ENCODE results near the gene KIR2DL4.
"Not testable (repeated sequence)": the region's sequence is repeated elsewhere in the genome, so short reads cannot be mapped to it uniquely, and the experiment has no call there.

The KIR2DL4 gene

DNA sequence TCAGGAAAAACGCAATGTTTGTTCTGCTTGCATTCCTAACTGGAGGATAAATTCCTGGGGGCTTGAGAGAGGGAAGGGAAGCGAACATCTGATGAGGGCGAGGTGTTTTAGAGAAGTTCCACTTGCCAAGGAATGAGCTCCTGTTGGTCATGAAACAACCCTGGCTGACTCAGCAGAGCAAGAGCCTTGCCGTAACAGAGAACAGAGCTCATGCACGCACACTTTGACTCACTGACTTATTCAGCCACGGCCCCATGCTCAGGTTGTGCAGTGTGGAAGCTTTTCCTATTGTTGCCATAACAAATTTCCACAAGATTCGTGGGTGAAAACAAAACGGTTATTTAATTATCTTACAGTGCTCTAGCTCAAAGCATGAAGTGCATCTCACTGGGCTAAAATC, 39.8 kb downstream of the KIR2DL4 start:
- H3K4me1 ChIP-seq (ENCODE audit: insufficient read depth, low read length, severe bottlenecking); H3K4me2 ChIP-seq (ENCODE audit: low read length); H4K20me1 ChIP-seq (ENCODE audit: insufficient read depth, low read length); H3K9me2 ChIP-seq (ENCODE audit: low read depth, low read length); H3K27me3 ChIP-seq (ENCODE audit: insufficient read depth, low read length); H3K27ac ChIP-seq (ENCODE audit: low read depth, low read length, poor library complexity, severe bottlenecking); H3K9ac ChIP-seq (ENCODE audit: low read length); H3F3A ChIP-seq (ENCODE audit: insufficient read depth, low read length); H3K36me3 ChIP-seq (ENCODE audit: insufficient read depth, low read length); H2AFZ ChIP-seq (ENCODE audit: low read length); H3K79me2 ChIP-seq (ENCODE audit: insufficient read depth, low read length); H3K9me3 ChIP-seq (ENCODE audit: low read length); H3K4me3 ChIP-seq (ENCODE audit: low read depth, low read length, poor library complexity, severe bottlenecking): not testable (repeated sequence)

DNA sequence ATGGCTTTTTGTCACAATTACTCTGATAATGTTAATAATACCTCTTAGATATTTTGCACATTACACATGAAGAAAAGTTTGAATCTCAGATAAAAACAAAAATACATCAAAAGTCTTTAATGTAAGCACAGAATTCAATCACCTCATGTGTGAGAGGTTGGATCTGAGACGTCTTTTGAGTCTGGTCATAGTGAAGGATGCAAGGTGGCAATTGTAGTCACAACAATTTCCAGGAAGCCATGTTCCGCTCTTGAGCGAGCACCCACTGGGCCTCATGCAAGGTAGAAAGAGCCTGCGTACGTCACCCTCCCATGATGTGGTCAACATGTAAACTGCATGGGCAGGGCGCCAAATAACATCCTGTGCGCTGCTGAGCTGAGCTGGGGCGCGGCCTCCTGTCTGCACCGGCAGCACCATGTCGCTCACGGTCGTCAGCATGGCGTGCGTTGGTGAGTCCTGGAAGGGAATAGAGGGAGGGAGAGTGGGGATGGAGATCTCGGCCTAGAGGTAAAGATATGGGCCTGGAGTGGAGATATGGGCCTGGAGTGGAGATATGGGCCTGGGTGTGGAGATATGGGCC, 46.7 kb downstream of the KIR2DL4 start, which contains the start of gene KIR3DL2:
KIR3DL2 (plus strand) TSS at position 383 of the 580 bp plus-strand sequence; CDS start at position 416, 33 bp downstream.
- H3K4me3 ChIP-seq (ENCODE audit: low read depth, low read length, poor library complexity, severe bottlenecking); H4K20me1 ChIP-seq (ENCODE audit: insufficient read depth, low read length); H3K27ac ChIP-seq (ENCODE audit: low read depth, low read length, poor library complexity, severe bottlenecking); H3K79me2 ChIP-seq (ENCODE audit: insufficient read depth, low read length); H3K9ac ChIP-seq (ENCODE audit: low read length); H3K4me1 ChIP-seq (ENCODE audit: insufficient read depth, low read length, severe bottlenecking); H3K9me3 ChIP-seq (ENCODE audit: low read length); H3K36me3 ChIP-seq (ENCODE audit: insufficient read depth, low read length); H3F3A ChIP-seq (ENCODE audit: insufficient read depth, low read length); H3K9me2 ChIP-seq (ENCODE audit: low read depth, low read length); H2AFZ ChIP-seq (ENCODE audit: low read length); H3K27me3 ChIP-seq (ENCODE audit: insufficient read depth, low read length); H3K4me2 ChIP-seq (ENCODE audit: low read length): not testable (repeated sequence)

DNA sequence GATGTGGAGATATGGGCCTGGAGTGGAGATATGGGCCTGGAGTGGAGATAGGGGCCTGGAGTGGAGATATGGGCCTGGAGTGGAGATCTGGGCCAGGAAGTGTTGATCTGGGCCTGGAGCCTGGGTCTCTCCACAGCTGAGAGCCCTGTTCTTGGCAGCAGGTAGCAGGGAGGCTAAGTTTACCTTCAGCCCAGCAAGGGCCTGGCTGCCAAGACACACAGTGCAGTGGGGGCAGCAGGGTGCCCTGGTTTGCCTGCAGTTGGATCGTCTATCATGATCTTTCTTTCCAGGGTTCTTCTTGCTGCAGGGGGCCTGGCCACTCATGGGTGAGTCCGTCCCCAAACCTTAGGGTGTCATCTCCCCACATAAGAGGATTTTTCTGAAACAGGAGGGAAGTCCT, 47.5 kb downstream of the KIR2DL4 start:
- Histone ChIP-seq H3K4me2 (ENCODE audit: low read length) (no peak overlapping the region), H3K27me3 (ENCODE audit: insufficient read depth, low read length) (no peaks in the 10 kb centered on the region; the same call in 1 of the 2 replicates), H3K27ac (ENCODE audit: low read depth, low read length, poor library complexity, severe bottlenecking) (no peak overlapping the region)

DNA sequence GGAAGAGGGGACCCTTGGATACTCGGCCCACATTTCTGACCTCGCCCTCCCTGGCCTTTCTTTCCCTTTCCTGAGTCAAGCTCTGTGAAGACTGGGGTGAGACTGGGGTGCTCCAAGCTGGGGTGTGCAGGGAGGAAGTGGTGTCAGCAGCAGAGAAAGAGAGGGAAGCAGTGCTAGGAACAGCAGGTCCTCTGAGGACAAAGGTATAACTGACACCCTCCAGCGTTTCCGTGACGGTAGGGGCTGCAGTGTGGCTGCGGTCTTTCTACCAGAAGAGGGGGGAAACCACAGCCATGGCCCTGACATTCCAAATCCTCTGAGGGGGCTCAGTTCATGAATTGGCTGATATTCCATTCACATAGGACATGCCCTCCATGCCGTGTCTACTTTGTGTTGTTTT, 47.9 kb downstream of the KIR2DL4 start:
- H3F3A ChIP-seq (ENCODE audit: insufficient read depth, low read length), result no peaks in the 10 kb centered on the region
- H2AFZ ChIP-seq (ENCODE audit: low read length), result no peak overlapping the region
- H3K9me3 ChIP-seq (ENCODE audit: low read length), result no peaks in the 10 kb centered on the region
- no peaks in the 10 kb centered on the region for H4K20me1 ChIP-seq (ENCODE audit: insufficient read depth, low read length)
- no peak overlapping the region for H3K27ac ChIP-seq (ENCODE audit: low read depth, low read length, poor library complexity, severe bottlenecking)
- TF ChIP-seq EZH2 (IDR thresholded peaks at IDR 0.05; ENCODE audit: borderline replicate concordance, low read length), result no peak
- H3K9me2 ChIP-seq (ENCODE audit: low read depth, low read length), result no peaks in the 10 kb centered on the region
- no peak overlapping the region for H3K9ac ChIP-seq (ENCODE audit: low read length)
- no peak overlapping the region for H3K4me2 ChIP-seq (ENCODE audit: low read length)
- no peaks in the 10 kb centered on the region for H3K79me2 ChIP-seq (ENCODE audit: insufficient read depth, low read length)
- H3K36me3 ChIP-seq (ENCODE audit: insufficient read depth, low read length), result no peaks in the 10 kb centered on the region
- H3K4me3 ChIP-seq (ENCODE audit: low read depth, low read length, poor library complexity, severe bottlenecking), result no peak overlapping the region
- no peaks in the 10 kb centered on the region; the same call in 1 of the 2 replicates for H3K27me3 ChIP-seq (ENCODE audit: insufficient read depth, low read length)
- no peaks in the 10 kb centered on the region for H3K4me1 ChIP-seq (ENCODE audit: insufficient read depth, low read length, severe bottlenecking)

More for the DNA sequence above, 47.5 kb downstream of the KIR2DL4 start:
- H3K4me3 ChIP-seq (ENCODE audit: low read depth, low read length, poor library complexity, severe bottlenecking), result no peak overlapping the region
- no peaks in the 10 kb centered on the region for H3K36me3 ChIP-seq (ENCODE audit: insufficient read depth, low read length)
- no peak for TF ChIP-seq EZH2 (IDR thresholded peaks at IDR 0.05; ENCODE audit: borderline replicate concordance, low read length)
- TF ChIP-seq, protein P1, sequence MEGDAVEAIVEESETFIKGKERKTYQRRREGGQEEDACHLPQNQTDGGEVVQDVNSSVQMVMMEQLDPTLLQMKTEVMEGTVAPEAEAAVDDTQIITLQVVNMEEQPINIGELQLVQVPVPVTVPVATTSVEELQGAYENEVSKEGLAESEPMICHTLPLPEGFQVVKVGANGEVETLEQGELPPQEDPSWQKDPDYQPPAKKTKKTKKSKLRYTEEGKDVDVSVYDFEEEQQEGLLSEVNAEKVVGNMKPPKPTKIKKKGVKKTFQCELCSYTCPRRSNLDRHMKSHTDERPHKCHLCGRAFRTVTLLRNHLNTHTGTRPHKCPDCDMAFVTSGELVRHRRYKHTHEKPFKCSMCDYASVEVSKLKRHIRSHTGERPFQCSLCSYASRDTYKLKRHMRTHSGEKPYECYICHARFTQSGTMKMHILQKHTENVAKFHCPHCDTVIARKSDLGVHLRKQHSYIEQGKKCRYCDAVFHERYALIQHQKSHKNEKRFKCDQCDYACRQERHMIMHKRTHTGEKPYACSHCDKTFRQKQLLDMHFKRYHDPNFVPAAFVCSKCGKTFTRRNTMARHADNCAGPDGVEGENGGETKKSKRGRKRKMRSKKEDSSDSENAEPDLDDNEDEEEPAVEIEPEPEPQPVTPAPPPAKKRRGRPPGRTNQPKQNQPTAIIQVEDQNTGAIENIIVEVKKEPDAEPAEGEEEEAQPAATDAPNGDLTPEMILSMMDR (IDR thresholded peaks at IDR 0.05; ENCODE audit: low read length), result no peak
- H3K79me2 ChIP-seq (ENCODE audit: insufficient read depth, low read length), result no peaks in the 10 kb centered on the region
- no peak overlapping the region for H2AFZ ChIP-seq (ENCODE audit: low read length)
- H3K9me3 ChIP-seq (ENCODE audit: low read length), result no peaks in the 10 kb centered on the region
- no peak overlapping the region for H3K9ac ChIP-seq (ENCODE audit: low read length)
- H4K20me1 ChIP-seq (ENCODE audit: insufficient read depth, low read length), result no peaks in the 10 kb centered on the region
- H3F3A ChIP-seq (ENCODE audit: insufficient read depth, low read length), result no peaks in the 10 kb centered on the region
- H3K9me2 ChIP-seq (ENCODE audit: low read depth, low read length), result no peaks in the 10 kb centered on the region
- H3K4me1 ChIP-seq (ENCODE audit: insufficient read depth, low read length, severe bottlenecking), result no peaks in the 10 kb centered on the region

DNA sequence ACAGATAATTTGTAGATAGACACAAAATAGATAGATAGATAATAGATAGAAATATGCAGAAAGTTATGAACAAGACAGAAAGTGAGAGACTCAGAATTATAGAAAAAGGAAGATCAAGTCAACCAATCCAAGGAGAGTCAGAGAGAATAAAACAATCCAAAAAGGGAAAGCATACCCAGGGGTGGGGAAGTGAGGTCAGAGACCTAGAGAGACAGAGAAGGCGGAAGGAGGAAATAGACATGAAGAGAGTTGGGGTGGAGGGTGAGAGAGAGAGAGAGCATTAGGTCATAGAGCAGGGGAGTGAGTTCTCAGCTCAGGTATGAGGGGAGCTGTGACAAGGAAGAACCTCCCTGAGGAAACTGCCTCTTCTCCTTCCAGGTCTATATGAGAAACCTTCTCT, 51.8 kb downstream of the KIR2DL4 start:
- H3K27ac ChIP-seq (ENCODE audit: low read depth, low read length, poor library complexity, severe bottlenecking); H4K20me1 ChIP-seq (ENCODE audit: insufficient read depth, low read length); H3K9me3 ChIP-seq (ENCODE audit: low read length); H3K4me2 ChIP-seq (ENCODE audit: low read length); H3K4me3 ChIP-seq (ENCODE audit: low read depth, low read length, poor library complexity, severe bottlenecking); H3K27me3 ChIP-seq (ENCODE audit: insufficient read depth, low read length); H3K9me2 ChIP-seq (ENCODE audit: low read depth, low read length); H3K36me3 ChIP-seq (ENCODE audit: insufficient read depth, low read length); H3K79me2 ChIP-seq (ENCODE audit: insufficient read depth, low read length); H2AFZ ChIP-seq (ENCODE audit: low read length); H3K9ac ChIP-seq (ENCODE audit: low read length); H3F3A ChIP-seq (ENCODE audit: insufficient read depth, low read length); H3K4me1 ChIP-seq (ENCODE audit: insufficient read depth, low read length, severe bottlenecking): not testable (repeated sequence)

DNA sequence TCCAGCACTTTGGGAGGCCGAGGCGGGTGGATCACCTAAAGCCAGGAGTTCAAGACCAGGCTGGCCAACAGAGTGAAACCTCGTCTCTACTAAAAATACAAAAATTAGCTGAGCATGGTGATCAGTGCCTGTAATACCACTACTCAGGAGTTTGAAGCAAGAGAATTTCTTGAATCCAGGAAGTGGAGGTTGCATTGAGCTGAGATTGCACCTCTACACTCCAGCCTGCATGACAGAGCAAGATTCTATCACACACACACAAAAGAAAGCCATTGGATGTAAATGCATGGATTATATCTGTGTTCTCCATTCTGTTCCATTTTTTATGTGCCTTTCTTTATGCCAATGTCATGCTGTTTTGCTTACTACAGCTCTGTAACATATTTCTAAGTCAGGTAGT, 55.1 kb downstream of the KIR2DL4 start:
- not testable (repeated sequence) for H3K4me3 ChIP-seq (ENCODE audit: low read depth, low read length, poor library complexity, severe bottlenecking)

DNA sequence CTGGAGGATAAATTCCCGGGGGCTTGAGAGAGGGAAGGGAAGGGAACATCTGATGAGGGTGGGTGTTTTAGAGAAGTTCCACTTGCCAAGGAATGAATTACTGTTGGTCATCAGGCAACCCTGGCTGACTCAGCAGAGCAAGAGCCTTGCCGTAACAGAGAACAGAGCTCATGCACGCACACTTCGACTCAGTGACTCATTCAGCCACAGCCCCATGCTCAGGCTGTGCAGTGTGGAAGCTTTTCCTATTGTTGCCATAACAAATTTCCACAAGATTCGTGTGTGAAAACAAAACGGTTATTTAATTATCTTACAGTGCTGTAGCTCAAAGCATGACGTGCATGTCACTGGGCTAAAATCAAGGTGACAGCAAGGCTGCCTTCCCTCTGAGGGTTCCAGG, 56.0 kb downstream of the KIR2DL4 start:
- not testable (repeated sequence) for H3K9me3 ChIP-seq (ENCODE audit: low read length); H3K4me2 ChIP-seq (ENCODE audit: low read length); H3K9me2 ChIP-seq (ENCODE audit: low read depth, low read length); H4K20me1 ChIP-seq (ENCODE audit: insufficient read depth, low read length); H3K9ac ChIP-seq (ENCODE audit: low read length); H3K79me2 ChIP-seq (ENCODE audit: insufficient read depth, low read length); H3F3A ChIP-seq (ENCODE audit: insufficient read depth, low read length); H2AFZ ChIP-seq (ENCODE audit: low read length); H3K36me3 ChIP-seq (ENCODE audit: insufficient read depth, low read length); H3K27ac ChIP-seq (ENCODE audit: low read depth, low read length, poor library complexity, severe bottlenecking); H3K27me3 ChIP-seq (ENCODE audit: insufficient read depth, low read length); H3K4me3 ChIP-seq (ENCODE audit: low read depth, low read length, poor library complexity, severe bottlenecking); H3K4me1 ChIP-seq (ENCODE audit: insufficient read depth, low read length, severe bottlenecking)

More for the DNA sequence above, 55.1 kb downstream of the KIR2DL4 start:
- not testable (repeated sequence) for H3K9ac ChIP-seq (ENCODE audit: low read length); H3K9me3 ChIP-seq (ENCODE audit: low read length); H3K36me3 ChIP-seq (ENCODE audit: insufficient read depth, low read length); H3K27me3 ChIP-seq (ENCODE audit: insufficient read depth, low read length); H3K4me1 ChIP-seq (ENCODE audit: insufficient read depth, low read length, severe bottlenecking); H4K20me1 ChIP-seq (ENCODE audit: insufficient read depth, low read length); H3F3A ChIP-seq (ENCODE audit: insufficient read depth, low read length); H3K27ac ChIP-seq (ENCODE audit: low read depth, low read length, poor library complexity, severe bottlenecking); H2AFZ ChIP-seq (ENCODE audit: low read length); H3K4me2 ChIP-seq (ENCODE audit: low read length); H3K9me2 ChIP-seq (ENCODE audit: low read depth, low read length); H3K79me2 ChIP-seq (ENCODE audit: insufficient read depth, low read length)
